H9 (cell line): ENCODE results near the gene SQSTM1. TPM values are rescaled to one million over a fixed set of nuclear protein-coding genes. Genes with fewer than 3 reads are reported as not detected.

Experiments used
- DNase-seq: peaks from one replicate; pipeline ENCODE4 v3.0.0-alpha.2; 2017
- H2AFZ ChIP-seq: one replicate; pipeline ENCODE4 v1.6.1; 2013; ENCODE audit warnings: mild to moderate bottlenecking, low read length, control low read depth, moderate library complexity
- H2AK5ac ChIP-seq: 2 replicates; pipeline ENCODE4 v1.6.1; 2013; ENCODE audit warnings: low read length, control low read depth, mixed read lengths; ENCODE audit not compliant: insufficient read length
- H2BK120ac ChIP-seq: one replicate; pipeline ENCODE4 v1.6.1; 2013; ENCODE audit warnings: low read depth, mild to moderate bottlenecking, low read length, control low read depth, inconsistent platforms; ENCODE audit not compliant: poor library complexity, severe bottlenecking
- H2BK12ac ChIP-seq: 2 replicates; pipeline ENCODE4 v1.6.1; 2013; ENCODE audit warnings: low read length, control low read depth, mixed read lengths, low read depth; ENCODE audit not compliant: insufficient read length
- H2BK15ac ChIP-seq: 2 replicates; pipeline ENCODE4 v1.6.1; 2013; ENCODE audit warnings: low read depth, low read length, control low read depth
- H2BK20ac ChIP-seq: one replicate; pipeline ENCODE4 v1.6.1; 2013; ENCODE audit warnings: low read depth, mild to moderate bottlenecking, low read length, control low read depth, inconsistent platforms; ENCODE audit not compliant: poor library complexity, severe bottlenecking
- H2BK5ac ChIP-seq: 2 replicates; pipeline ENCODE4 v1.6.1; 2013; ENCODE audit warnings: low read length, control low read depth, mixed read lengths; ENCODE audit not compliant: insufficient read length
- H3K14ac ChIP-seq: 2 replicates; pipeline ENCODE4 v1.6.1; 2013; ENCODE audit warnings: low read length, control low read depth; ENCODE audit not compliant: insufficient read depth
- H3K18ac ChIP-seq: 2 replicates; pipeline ENCODE4 v1.6.1; 2013; ENCODE audit warnings: low read depth, mild to moderate bottlenecking, mixed read lengths, low read length, control low read depth; ENCODE audit not compliant: insufficient read length
- H3K23ac ChIP-seq: 2 replicates; pipeline ENCODE4 v1.6.1; 2013; ENCODE audit warnings: low read length, control low read depth, mixed read lengths, low read depth; ENCODE audit not compliant: insufficient read length
- H3K23me2 ChIP-seq: 2 replicates; pipeline ENCODE4 v1.6.1; 2013; ENCODE audit warnings: low read depth, mild to moderate bottlenecking, mixed read lengths, low read length, control low read depth; ENCODE audit not compliant: insufficient read length, poor library complexity, severe bottlenecking
- H3K27ac ChIP-seq: 2 replicates; pipeline ENCODE4 v1.5.1; 2013; ENCODE audit warnings: low read length, control low read depth, mixed read lengths, low read depth; ENCODE audit not compliant: insufficient read length
- H3K27me3 ChIP-seq: 2 replicates; pipeline ENCODE4 v1.6.1; 2013; ENCODE audit warnings: low read length, control low read depth, inconsistent platforms; ENCODE audit not compliant: insufficient read depth
- H3K4ac ChIP-seq: 2 replicates; pipeline ENCODE4 v1.6.1; 2013; ENCODE audit warnings: low read depth, mild to moderate bottlenecking, control low read depth, inconsistent platforms, low read length, moderate library complexity
- H3K4me1 ChIP-seq: 2 replicates; pipeline ENCODE4 v1.6.1; 2013; ENCODE audit warnings: low read length, control low read depth, inconsistent platforms; ENCODE audit not compliant: insufficient read depth
- H3K4me2 ChIP-seq: 2 replicates; pipeline ENCODE4 v1.6.1; 2013; ENCODE audit warnings: low read length, control low read depth, mixed read lengths; ENCODE audit not compliant: insufficient read length, insufficient read depth
- H3K56ac ChIP-seq: 2 replicates; pipeline ENCODE4 v1.6.1; 2013; ENCODE audit warnings: low read depth, mild to moderate bottlenecking, mixed read lengths, low read length, control low read depth; ENCODE audit not compliant: insufficient read length
- H3K79me1 ChIP-seq: 2 replicates; pipeline ENCODE4 v1.6.1; 2013; ENCODE audit warnings: low read depth, mild to moderate bottlenecking, moderate library complexity, low read length, control low read depth, inconsistent platforms; ENCODE audit not compliant: insufficient read depth, poor library complexity, severe bottlenecking
- H3K79me2 ChIP-seq: 2 replicates; pipeline ENCODE4 v1.6.1; 2013; ENCODE audit warnings: low read length, control low read depth, inconsistent platforms; ENCODE audit not compliant: insufficient read depth
- H3K9ac ChIP-seq: 2 replicates; pipeline ENCODE4 v1.6.1; 2013; ENCODE audit warnings: low read length, control low read depth, mixed read lengths; ENCODE audit not compliant: insufficient read length; ENCODE audit errors: extremely low read depth
- H3K9me3 ChIP-seq: one replicate; pipeline ENCODE4 v1.6.1; 2013; ENCODE audit warnings: low read depth, low read length, inconsistent platforms; ENCODE audit not compliant: control insufficient read depth
- H3T11ph ChIP-seq: one replicate; pipeline ENCODE4 v1.6.1; 2013; ENCODE audit warnings: mild to moderate bottlenecking, low read length, control low read depth, inconsistent platforms
- H4K20me1 ChIP-seq: one replicate; pipeline ENCODE4 v1.6.1; 2013; ENCODE audit not compliant: control insufficient read depth, insufficient read length, insufficient read depth
- H4K5ac ChIP-seq: 2 replicates; pipeline ENCODE4 v1.6.1; 2013; ENCODE audit warnings: low read depth, mild to moderate bottlenecking, mixed read lengths, low read length, control low read depth; ENCODE audit not compliant: insufficient read length
- H4K8ac ChIP-seq: replicated peaks from 2 replicates; pipeline ENCODE4 v1.6.1; 2013; ENCODE audit warnings: low read length, control low read depth, mixed read lengths, low read depth; ENCODE audit not compliant: insufficient read length
- H4K91ac ChIP-seq: 2 replicates; pipeline ENCODE4 v1.6.1; 2013; ENCODE audit warnings: low read depth, mild to moderate bottlenecking, moderate library complexity, mixed read lengths, low read length, control low read depth; ENCODE audit not compliant: insufficient read length
- H3K27ac Mint-ChIP-seq, 3 experiments: 2 replicates in 2 of 3; 3 replicates in 1 of 3; pipeline ENCODE4 v1.8.0; 2020 to 2021; ENCODE audit warnings: mixed read lengths in 3 of 3, mild to moderate bottlenecking in 1 of 3, moderate library complexity in 1 of 3
- H3K27me3 Mint-ChIP-seq: 2 replicates; pipeline ENCODE4 v1.8.0; 2021; ENCODE audit warnings: low read depth, mild to moderate bottlenecking, moderate library complexity, mixed read lengths
- H3K36me3 Mint-ChIP-seq, 3 experiments: 2 replicates in 2 of 3; 3 replicates in 1 of 3; pipeline ENCODE4 v1.8.0; 2020 to 2021; ENCODE audit warnings: low read depth in 3 of 3, mixed read lengths in 3 of 3; ENCODE audit not compliant: insufficient read depth in 1 of 3
- H3K4me1 Mint-ChIP-seq, 2 experiments: 2 replicates each; pipeline ENCODE4 v1.8.0; 2020; ENCODE audit warnings: mixed read lengths in 2 of 2
- H3K4me3 Mint-ChIP-seq, 2 experiments: 2 replicates in 1 of 2; 3 replicates in 1 of 2; pipeline ENCODE4 v1.8.0; 2020 to 2021; ENCODE audit warnings: mild to moderate bottlenecking in 2 of 2, mixed read lengths in 2 of 2, moderate library complexity in 1 of 2
- H3K9me3 Mint-ChIP-seq, 2 experiments: 2 replicates in 1 of 2; 3 replicates in 1 of 2; pipeline ENCODE4 v1.8.0; 2020; ENCODE audit warnings: mild to moderate bottlenecking in 2 of 2, mixed read lengths in 2 of 2, moderate library complexity in 1 of 2
- WGBS: extraction: QIAGEN DNeasy Blood & Tissue Kit; methylation state at CpG from one replicate; pipeline ENCODE4 v1.1.7; 2013; ENCODE audit warnings: missing lambda C conversion rate, low lambda C conversion rate, mixed read lengths; ENCODE audit not compliant: insufficient read length; ENCODE audit errors: extremely low coverage; 5-methylcytosine and 5-hydroxymethylcytosine counted together
- total RNA-seq: library from RNA; stranded (reverse); gene quantifications from 2 replicates; pipeline ENCODE4 v1.2.1, GENCODE V29; 2021
- TF ChIP-seq, protein P1 (sequence below): fragments of 200-600 bp; sonication (generic); conservative IDR thresholded peaks from 3 replicates; pipeline ENCODE4 v1.8.0; 2021; ENCODE audit warnings: antibody characterized with exemption, mild to moderate bottlenecking

Gene SQSTM1
- total RNA-seq, 1 experiment from 2014 or later = 144 TPM

DNA sequence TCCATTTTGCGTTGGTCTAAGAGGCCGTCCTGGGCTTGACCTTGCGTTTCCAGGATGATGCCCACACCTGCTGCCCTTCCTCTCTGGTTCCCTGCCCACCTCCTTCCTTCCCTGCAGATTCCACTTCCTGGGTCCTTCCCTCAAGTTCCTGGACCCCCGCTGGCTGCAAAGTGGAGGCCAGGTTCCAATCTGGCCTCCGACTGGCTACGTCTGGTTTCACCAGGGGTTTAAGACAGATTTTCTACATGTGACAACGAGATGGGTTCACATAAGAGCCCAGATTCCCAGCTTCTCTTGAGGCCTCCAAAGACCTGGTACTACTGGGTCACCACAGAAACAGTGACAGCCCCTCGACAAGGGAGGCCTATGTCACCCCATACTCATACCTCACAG, 16.2 kb upstream of the SQSTM1 start:
- DNase-seq = no peak
- H4K5ac ChIP-seq = no peak overlapping the region
- no peak overlapping the region for H3K9ac ChIP-seq
- no peak overlapping the region for H4K91ac ChIP-seq
- WGBS = no CpG with 5 or more reads among the region's 8 CpGs
- H3K9me3 ChIP-seq = no peaks in the 10 kb centered on the region
- no peak overlapping the region for H2BK12ac ChIP-seq
- no peak overlapping the region for H2AK5ac ChIP-seq
- no peak overlapping the region for H2BK15ac ChIP-seq
- H3K4me1 ChIP-seq = no peaks in the 10 kb centered on the region
- Mint-ChIP-seq H3K9me3 (no peaks in the 10 kb centered on the region), H3K4me3 (peak overlapping the region; percentile 78 to 87; a peak in 4 of 5 replicates), H3K27ac (no peak overlapping the region), H3K27me3 (no peaks in the 10 kb centered on the region), H3K4me1 (peaks cover 28 to 39% of the 10 kb centered on the region in 2 experiments), H3K36me3 (peaks cover 9 to 19% (median 14%) of the 10 kb centered on the region in 3 experiments; a peak in 6 of 7 replicates)
- no peak overlapping the region for H3K14ac ChIP-seq
- H2BK120ac ChIP-seq = no peak overlapping the region
- H3K27ac ChIP-seq = no peak overlapping the region
- H3K56ac ChIP-seq = no peak overlapping the region
- H2BK20ac ChIP-seq = no peak overlapping the region
- peak overlapping the region; percentile 51 for H3K4me2 ChIP-seq
- H3K79me1 ChIP-seq = peaks cover 5% of the 10 kb centered on the region
- no peaks in the 10 kb centered on the region for H3K27me3 ChIP-seq
- H3K23ac ChIP-seq = no peak overlapping the region
- H4K8ac ChIP-seq = no peak overlapping the region
- H3T11ph ChIP-seq = no peak overlapping the region
- H3K23me2 ChIP-seq = peaks cover 5% of the 10 kb centered on the region
- H2AFZ ChIP-seq = no peak overlapping the region
- no peak overlapping the region for H3K18ac ChIP-seq
- H4K20me1 ChIP-seq = no peaks in the 10 kb centered on the region
- TF ChIP-seq, protein P1, sequence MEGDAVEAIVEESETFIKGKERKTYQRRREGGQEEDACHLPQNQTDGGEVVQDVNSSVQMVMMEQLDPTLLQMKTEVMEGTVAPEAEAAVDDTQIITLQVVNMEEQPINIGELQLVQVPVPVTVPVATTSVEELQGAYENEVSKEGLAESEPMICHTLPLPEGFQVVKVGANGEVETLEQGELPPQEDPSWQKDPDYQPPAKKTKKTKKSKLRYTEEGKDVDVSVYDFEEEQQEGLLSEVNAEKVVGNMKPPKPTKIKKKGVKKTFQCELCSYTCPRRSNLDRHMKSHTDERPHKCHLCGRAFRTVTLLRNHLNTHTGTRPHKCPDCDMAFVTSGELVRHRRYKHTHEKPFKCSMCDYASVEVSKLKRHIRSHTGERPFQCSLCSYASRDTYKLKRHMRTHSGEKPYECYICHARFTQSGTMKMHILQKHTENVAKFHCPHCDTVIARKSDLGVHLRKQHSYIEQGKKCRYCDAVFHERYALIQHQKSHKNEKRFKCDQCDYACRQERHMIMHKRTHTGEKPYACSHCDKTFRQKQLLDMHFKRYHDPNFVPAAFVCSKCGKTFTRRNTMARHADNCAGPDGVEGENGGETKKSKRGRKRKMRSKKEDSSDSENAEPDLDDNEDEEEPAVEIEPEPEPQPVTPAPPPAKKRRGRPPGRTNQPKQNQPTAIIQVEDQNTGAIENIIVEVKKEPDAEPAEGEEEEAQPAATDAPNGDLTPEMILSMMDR = no peak
- H3K79me2 ChIP-seq = no peaks in the 10 kb centered on the region; the same call in 1 of the 2 replicates
- no peak overlapping the region for H3K4ac ChIP-seq
- no peak overlapping the region for H2BK5ac ChIP-seq
